Epithelial cell of esophagus (primary cell): Measurements from ENCODE around the gene TSACC.
"Not testable (repeated sequence)": the region's sequence is repeated elsewhere in the genome, so short reads cannot be mapped to it uniquely, and the experiment has no call there.

ENCODE experiments used
- DNase-seq: peaks from one replicate; pipeline ENCODE4 v3.0.0; 2010; ENCODE audit warnings: low read depth
- H3K4me3 ChIP-seq: 2 replicates; pipeline ENCODE4 v1.5.1; 2011; ENCODE audit warnings: mild to moderate bottlenecking, low read length, control low read depth
- CTCF ChIP-seq: IDR thresholded peaks from 2 replicates; pipeline ENCODE4 v1.5.1; 2011; ENCODE audit warnings: low read depth, mild to moderate bottlenecking, low read length, control low read depth, inconsistent platforms; ENCODE audit not compliant: insufficient read depth; ENCODE audit errors: missing control alignments

TSACC gene

DNA sequence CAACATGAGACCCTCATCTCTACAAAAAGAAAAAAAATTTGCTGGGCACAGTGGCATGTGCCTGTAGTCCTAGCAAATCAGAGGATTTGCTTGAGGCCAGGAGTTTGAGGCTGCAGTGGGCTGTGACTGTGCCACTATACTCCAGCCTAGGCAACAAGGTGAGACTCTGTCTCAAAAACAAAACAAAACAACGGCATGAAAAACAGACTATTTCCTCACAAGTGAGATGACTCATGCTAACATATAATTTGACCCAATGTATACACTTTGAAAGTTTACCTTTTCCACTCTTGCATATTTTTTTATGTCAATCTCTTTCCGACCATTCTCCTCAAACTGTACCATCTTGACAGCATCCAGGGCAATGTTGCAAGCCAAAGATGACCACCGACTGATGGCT lies 17.8 kb upstream of the TSACC start:
- TF ChIP-seq CTCF = no peak
- no peak overlapping the region for H3K4me3 ChIP-seq
- DNase-seq = no peak

DNA sequence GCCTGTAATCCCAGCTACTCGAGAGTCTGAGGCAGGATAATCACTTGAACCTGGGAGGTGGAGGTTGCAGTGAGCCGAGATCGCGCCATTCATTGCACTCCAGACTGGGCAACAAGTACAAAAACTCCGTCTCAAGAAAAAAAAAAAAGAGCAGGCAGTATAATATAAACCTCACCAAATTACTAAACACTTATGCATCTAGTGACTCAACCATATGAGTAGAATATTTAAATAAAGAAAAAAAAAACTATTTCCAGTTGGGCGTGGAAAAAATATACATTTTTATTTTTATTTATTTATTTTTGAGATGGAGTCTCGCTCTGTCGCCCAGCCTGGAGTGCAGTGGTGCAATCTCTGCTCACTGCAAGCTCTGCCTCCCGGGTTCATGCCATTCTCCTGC lies 15.1 kb upstream of the TSACC start:
- not testable (repeated sequence) for H3K4me3 ChIP-seq, DNase-seq

DNA sequence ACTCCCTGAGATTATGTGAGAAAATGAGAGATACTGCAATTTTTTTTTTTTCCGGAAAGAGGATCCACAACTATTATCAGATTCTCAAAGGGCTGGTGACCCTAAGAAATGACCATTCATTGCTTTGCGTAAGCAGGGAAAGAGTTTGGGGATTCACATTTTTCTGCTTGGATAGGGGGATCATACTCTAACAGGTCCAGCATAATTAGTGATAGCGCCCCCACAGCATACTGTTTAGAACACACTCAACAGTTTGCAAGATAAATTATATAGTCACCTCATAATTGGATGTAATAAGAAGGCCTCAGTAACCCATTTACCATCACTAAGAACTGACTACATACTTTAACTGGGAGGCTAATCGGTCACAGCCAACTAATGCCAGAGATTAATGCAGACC lies 2.1 kb upstream of the TSACC start:
- peak; percentile 28 for DNase-seq
- peak; percentile 24 for TF ChIP-seq CTCF
- H3K4me3 ChIP-seq = peak overlapping the region; percentile 91

GRCh38 chr1:156337052-156337887 lies 1.1 kb upstream of the TSACC start:
- DNase-seq = no peak
- no peak for TF ChIP-seq CTCF
- H3K4me3 ChIP-seq = peak overlapping the region; percentile 91

- H3K4me3 ChIP-seq = peak overlapping the region; percentile 91
- DNase-seq = no peak
- no peak for TF ChIP-seq CTCF
These were observed 492 bp upstream of the TSACC start for GRCh38 chr1:156337888-156338179.

DNA sequence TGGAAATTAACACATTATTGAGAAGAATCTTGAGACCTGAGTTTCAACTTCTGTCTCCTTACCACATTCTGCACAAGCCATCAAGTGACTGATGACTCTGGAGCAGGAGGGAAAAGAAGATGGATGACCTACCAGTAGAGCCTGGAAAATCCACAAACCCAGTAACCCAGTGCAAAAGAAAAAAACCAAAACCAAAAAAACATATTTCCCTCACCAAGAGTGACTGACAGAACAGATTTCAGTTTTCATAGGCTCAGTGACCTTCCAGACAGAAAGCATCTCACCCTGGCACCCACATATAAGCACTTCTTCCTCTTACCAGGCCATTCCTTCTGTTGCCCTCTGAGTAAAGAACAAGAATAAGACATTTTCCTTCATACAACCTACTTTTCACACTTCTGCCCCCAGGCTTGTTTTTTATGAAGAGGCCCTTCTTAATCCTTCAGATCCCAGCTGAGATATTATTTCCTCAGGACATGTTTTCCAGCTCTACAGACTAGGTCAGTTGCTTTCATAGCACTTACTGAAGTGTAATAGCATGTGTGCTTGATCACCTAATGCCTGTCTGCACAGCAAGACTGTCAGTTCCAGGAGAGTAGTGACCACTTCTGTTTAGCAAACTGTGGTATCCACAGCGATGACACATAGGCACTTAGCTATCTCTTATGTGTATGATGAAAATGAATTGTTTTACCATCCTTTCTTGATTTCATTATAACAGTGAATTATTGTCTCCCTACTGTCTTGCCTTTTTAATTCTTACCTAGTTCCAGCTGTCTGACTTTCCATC lies 4.0 kb downstream of the TSACC start:
- no peak for DNase-seq
- no peak overlapping the region for H3K4me3 ChIP-seq
- no peak for TF ChIP-seq CTCF

- DNase-seq = no peak
- TF ChIP-seq CTCF = no peak
- H3K4me3 ChIP-seq = no peak overlapping the region
These were observed 6.1 kb downstream of the TSACC start for GRCh38 chr1:156344409-156344808.

DNA sequence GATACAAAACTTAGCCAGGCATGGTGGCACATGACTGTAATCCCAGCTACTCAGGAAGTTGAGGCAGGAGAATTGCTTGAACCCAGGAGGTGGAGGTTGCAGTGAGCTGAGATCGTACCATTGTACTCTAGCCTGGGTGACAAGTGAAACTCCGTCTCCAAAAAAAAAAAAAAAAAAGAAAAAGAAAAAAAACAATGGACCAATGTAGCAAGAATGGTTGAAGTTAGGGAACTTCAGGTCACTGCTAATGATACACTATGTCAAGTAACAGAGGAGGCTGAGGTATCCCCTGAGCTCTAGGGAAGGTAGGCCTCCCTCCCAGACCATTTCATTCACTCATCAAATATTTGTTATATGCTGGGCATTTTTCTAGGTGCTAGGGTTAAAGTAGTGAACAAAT lies 7.7 kb downstream of the TSACC start:
- not testable (repeated sequence) for H3K4me3 ChIP-seq

More for the DNA sequence above, 7.7 kb downstream of the TSACC start:
- DNase-seq = not testable (repeated sequence)
